GM19452 (cell line): ENCODE measurements around the gene MUC16.

Experiments
- ATAC-seq: cut with Tn5 transposase; IDR thresholded peaks from one replicate; pipeline ENCODE4 v1.9.1; 2021; ENCODE audit not compliant: unreplicated experiment

The MUC16 gene

DNA sequence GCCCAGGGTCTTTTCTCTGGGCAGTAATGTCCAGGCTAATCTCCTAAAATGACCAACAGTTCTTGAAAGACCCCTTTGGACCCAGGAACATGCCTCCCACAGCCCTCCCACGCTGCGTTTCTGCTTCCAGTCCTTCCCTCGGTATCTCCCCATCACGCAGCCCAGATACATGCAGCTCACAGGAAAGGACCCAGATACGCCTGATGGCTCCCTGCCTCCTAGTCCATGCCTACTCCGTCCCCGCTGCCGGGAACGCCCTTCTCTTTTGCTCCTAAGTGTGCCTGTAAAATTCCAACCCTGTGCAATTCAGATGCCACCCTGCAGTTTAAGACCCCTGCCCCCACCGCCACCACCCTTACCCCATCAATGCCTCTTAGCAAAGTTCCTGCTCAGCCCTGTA lies 778 bp downstream of the MUC16 start:
- ATAC-seq = no peak

DNA sequence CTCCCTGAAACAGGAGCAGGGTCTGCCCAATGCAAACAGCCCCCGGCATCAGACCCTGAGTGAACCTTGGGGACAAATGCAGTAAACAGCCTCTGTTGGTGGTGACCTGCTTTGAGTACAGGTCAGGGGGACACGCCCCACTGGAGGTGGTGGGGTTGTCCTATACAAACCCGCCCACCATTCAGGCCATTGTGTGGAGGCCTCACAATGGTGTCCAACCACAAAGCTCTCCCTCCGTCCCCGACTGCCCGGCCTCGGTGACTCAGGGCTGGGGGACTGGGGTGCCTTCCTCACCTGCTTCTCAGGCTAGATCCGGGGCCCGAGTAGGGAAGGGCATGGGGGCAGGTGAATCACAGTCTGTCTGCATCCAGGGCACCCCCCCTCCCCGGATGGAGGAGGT lies 1.5 kb downstream of the MUC16 start:
- no peak for ATAC-seq

DNA sequence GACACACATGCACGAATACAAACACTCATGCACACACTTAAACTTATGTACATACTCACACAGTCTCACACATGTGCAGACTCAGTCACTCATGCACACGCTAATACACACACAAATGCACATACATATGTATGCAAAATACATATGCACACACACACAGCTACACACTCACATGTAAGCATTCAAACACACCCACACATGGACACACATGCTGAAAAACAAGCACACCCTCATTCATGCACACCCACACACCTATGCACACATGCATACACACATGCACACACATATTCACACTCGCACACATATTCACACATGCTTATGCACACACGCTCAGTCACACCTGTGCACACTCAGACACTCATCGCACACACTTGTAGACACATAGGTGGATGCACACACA lies 9.3 kb downstream of the MUC16 start:
- no peak for ATAC-seq

DNA sequence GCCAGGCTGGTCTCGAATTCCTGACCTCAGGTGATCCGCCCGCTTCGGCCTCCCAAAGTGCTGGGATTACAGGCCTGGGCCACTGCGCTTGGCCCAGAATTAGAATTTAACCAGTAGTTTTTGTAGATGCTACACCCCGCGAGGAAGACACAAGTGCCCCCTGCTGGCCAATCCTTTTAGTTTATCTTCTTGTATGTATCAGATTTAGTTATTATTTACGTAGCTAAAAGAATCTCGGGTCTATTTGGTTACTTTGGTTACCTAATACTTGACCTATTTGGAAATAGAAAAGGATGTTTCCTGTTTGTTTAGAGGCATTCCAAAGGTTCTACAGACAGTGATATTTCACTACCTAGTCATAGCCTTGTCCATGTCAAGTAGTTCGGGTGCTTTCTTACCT lies 22.0 kb downstream of the MUC16 start:
- ATAC-seq = no peak

DNA sequence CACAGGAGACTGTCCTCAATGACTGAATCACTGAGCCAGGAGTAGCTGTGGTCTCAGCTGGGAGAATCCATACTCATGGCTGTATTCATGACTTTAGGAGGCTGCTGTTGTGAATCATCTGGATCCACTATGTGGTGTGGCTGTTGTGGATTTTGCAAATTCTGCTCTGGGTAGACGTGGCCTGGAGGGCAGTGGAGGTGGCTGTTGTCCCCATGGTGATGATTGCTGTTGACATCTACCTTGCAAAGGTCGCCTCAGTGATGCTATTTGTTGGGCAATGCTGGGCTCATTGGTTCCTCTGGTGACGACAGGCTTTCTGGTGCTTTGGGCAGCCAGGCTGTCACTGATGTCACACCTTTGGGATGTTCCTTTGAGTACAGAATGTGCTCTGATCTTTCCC lies 23.9 kb downstream of the MUC16 start:
- ATAC-seq = no peak

DNA sequence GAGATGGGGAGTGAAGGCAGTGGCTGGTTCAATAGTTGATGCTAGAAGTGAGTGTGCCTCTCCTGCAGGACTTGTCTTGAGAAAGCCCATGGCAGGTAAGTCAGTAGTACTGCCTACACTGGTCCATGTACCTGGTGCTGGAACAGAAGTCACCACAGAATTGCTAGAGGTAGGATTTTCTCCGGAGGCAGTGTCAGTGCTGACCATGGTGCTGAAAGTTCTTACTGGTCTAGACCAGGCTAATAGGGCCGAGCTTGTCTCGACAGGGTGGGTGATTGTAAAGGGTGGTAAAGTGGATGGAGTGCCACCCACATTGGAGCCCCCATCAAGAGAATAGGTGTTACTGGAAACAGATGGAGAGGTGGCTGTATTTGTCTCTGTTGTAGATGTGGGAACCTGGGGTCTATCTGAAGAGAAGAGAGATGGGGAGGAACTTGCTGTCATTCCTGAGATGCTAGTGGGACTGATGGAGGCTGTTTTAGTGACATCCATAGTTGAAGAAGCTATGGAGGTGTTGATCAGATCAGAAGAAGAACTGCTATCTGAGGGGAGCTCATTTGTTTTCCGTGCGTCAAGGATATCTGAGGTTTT lies 36.6 kb downstream of the MUC16 start:
- no peak for ATAC-seq

DNA sequence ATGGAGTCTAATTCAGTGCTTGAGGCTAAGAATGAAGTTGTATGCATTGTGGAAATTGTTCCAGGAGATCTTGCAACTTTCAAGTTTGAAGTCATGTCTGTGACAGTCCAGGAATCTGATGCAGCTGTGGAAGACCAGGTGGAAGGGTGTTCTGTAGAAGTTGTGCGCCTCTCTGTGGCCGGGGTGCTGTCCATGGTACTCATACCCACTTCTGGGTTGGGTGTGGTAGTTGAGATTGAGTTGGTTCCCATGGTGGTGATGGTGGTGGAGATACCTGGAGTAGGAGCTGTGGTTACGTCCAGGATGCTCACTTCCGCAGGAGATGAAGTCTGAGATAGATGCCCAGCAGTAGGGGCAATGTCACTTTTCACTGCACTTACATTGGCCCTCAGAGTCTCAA lies 44.3 kb downstream of the MUC16 start:
- no peak for ATAC-seq
